ENCODE measurements around the gene MYOZ3.

GRCh38 chr5:150625831-150626746 is 35.0 kb upstream of the MYOZ3 start:
- no peak for TF ChIP-seq CTCF (IDR thresholded peaks at IDR 0.05)
- no peak for TF ChIP-seq POLR2A (IDR thresholded peaks at IDR 0.05)
- no peak for TF ChIP-seq POLR2AphosphoS5 (IDR thresholded peaks at IDR 0.05)

All from sigmoid colon (tissue), 4 donors.